AG04449 (cell line): ENCODE data around the gene SARS2.

Source experiments
- CTCF ChIA-PET: fragments of 350-600 bp; formaldehyde crosslinking; extraction: SDS; loops from one replicate; lab custom pipeline; 2021; ENCODE audit warnings: antibody characterized with exemption; lab: Yijun Ruan, JAX
- POLR2A ChIA-PET: fragments of 400-600, 350-600 bp; formaldehyde crosslinking; extraction: SDS; loops from one replicate; lab custom pipeline; 2020; ENCODE audit warnings: antibody characterized with exemption, inconsistent platforms; lab: Yijun Ruan, JAX
- DNase-seq: peaks from one replicate; pipeline ENCODE4 v3.0.0-alpha.2; 2010; ENCODE audit warnings: low read depth, low spot score
- H3K4me3 ChIP-seq: 2 replicates; pipeline ENCODE4 v1.5.1; 2011; ENCODE audit warnings: low read depth, mild to moderate bottlenecking, control low read depth, low read length
- CTCF ChIP-seq: IDR thresholded peaks from one replicate; pipeline ENCODE4 v1.5.1; 2011; ENCODE audit warnings: mild to moderate bottlenecking, moderate library complexity, low read length, control low read depth, inconsistent platforms; ENCODE audit not compliant: insufficient read depth; ENCODE audit errors: missing control alignments

SARS2 gene

GRCh38 chr19:38883286-38883685 lies 47.3 kb downstream of the SARS2 start:
- ChIA-PET POLR2A (no interaction called here), CTCF (interaction anchor here (1.3 kb wide), 1 partner anchor 47 kb away, joined by 3 read pairs; the partner anchor contains the start of genes MRPS12 and SARS2)
- DNase-seq: no peak
- no peak for TF ChIP-seq CTCF
- no peak overlapping the region for H3K4me3 ChIP-seq

- no peak for DNase-seq
- POLR2A ChIA-PET: no interaction called here
- no peak overlapping the region for H3K4me3 ChIP-seq
- no peak for TF ChIP-seq CTCF
- CTCF ChIA-PET: interaction anchor here (3.7 kb wide), 1 partner anchor 11 kb away, joined by 18 read pairs; no protein-coding TSS in a partner anchor
Observed at GRCh38 chr19:38880882-38881609, 49.5 kb downstream of the SARS2 start.

GRCh38 chr19:38880076-38880881 lies 50.3 kb downstream of the SARS2 start:
- DNase-seq: no peak
- POLR2A ChIA-PET: no interaction called here
- no peak overlapping the region for H3K4me3 ChIP-seq
- CTCF ChIA-PET: interaction anchor here (3.7 to 5.9 kb wide), 2 partner anchors 7 to 10 kb away, joined by 18 to 70 read pairs; no protein-coding TSS in a partner anchor
- no peak for TF ChIP-seq CTCF

GRCh38 chr19:38879400-38879751 lies 51.2 kb downstream of the SARS2 start:
- ChIA-PET POLR2A (no interaction called here), CTCF (interaction anchor here (3.7 to 5.9 kb wide), 2 partner anchors 8 to 9 kb away, joined by 18 to 70 read pairs; no protein-coding TSS in a partner anchor)
- DNase-seq: no peak
- no peak overlapping the region for H3K4me3 ChIP-seq
- no peak for TF ChIP-seq CTCF

- DNase-seq: no peak
- ChIA-PET CTCF (interaction anchor here (3.7 to 5.9 kb wide), 2 partner anchors 9 kb away, joined by 18 to 70 read pairs; no protein-coding TSS in a partner anchor), POLR2A (no interaction called here)
- no peak overlapping the region for H3K4me3 ChIP-seq
- TF ChIP-seq CTCF: no peak
Observed at GRCh38 chr19:38878575-38879399, 51.8 kb downstream of the SARS2 start.
